GM10248 (cell line): ENCODE measurements around the gene CDHR1.

ENCODE experiments used
- CTCF ChIA-PET: fragments of 300-600 bp; sonication (Branson Sonifier 250); formaldehyde crosslinking; extraction: SDS; loops from one replicate; lab custom pipeline; 2021; ENCODE audit warnings: antibody characterized with exemption; lab: Yijun Ruan, JAX
- POLR2A ChIA-PET: fragments of 350-650 bp; sonication (Branson Sonifier 250); formaldehyde crosslinking; extraction: SDS; loops from one replicate; lab custom pipeline; 2020; ENCODE audit warnings: antibody characterized with exemption; lab: Yijun Ruan, JAX
- DNase-seq: peaks from one replicate; pipeline ENCODE4 v3.0.0; 2012; ENCODE audit errors: extremely low spot score
- CTCF ChIP-seq: IDR thresholded peaks from 2 replicates; pipeline ENCODE4 v1.5.1; 2012; ENCODE audit warnings: mild to moderate bottlenecking, low read depth; ENCODE audit errors: extremely low read depth, missing control alignments, control extremely low read depth

The CDHR1 gene

GRCh38 chr10:84156009-84156408 is 38.3 kb upstream of the CDHR1 start:
- no peak for TF ChIP-seq CTCF
- DNase-seq, result no peak
- POLR2A ChIA-PET, result no interaction called here
- CTCF ChIA-PET, result interaction anchor here (0.8 to 2.1 kb wide), 8 partner anchors 8 to 50 kb away, joined by 3 to 9 read pairs (median 5); no protein-coding TSS in a partner anchor

- DNase-seq, result no peak
- POLR2A ChIA-PET, result no interaction called here
- CTCF ChIA-PET, result interaction anchor here (1.1 to 2.1 kb wide), 5 partner anchors 8 to 46 kb away, joined by 3 to 9 read pairs (median 6); no protein-coding TSS in a partner anchor
- no peak for TF ChIP-seq CTCF
Observed at GRCh38 chr10:84156768-84157167, 37.6 kb upstream of the CDHR1 start.

- no peak for DNase-seq
- TF ChIP-seq CTCF, result no peak
- ChIA-PET POLR2A (no interaction called here), CTCF (interaction anchor here (1.1 to 4.8 kb wide), 2 partner anchors 10 to 56 kb away, joined by 4 to 40 read pairs; no protein-coding TSS in a partner anchor)
Observed at GRCh38 chr10:84158061-84158460, 36.3 kb upstream of the CDHR1 start.

GRCh38 chr10:84158550-84158949 is 35.8 kb upstream of the CDHR1 start:
- ChIA-PET CTCF (interaction anchor here (0.7 to 4.8 kb wide), 7 partner anchors 10 to 55 kb away, joined by 3 to 40 read pairs (median 6); no protein-coding TSS in a partner anchor), POLR2A (no interaction called here)
- no peak for TF ChIP-seq CTCF
- no peak for DNase-seq

GRCh38 chr10:84159076-84159685 is 35.2 kb upstream of the CDHR1 start:
- ChIA-PET POLR2A (no interaction called here), CTCF (interaction anchor here (0.7 to 4.8 kb wide), 9 partner anchors 10 to 56 kb away, joined by 3 to 40 read pairs (median 4); no protein-coding TSS in a partner anchor)
- no peak for TF ChIP-seq CTCF
- no peak for DNase-seq

- POLR2A ChIA-PET, result no interaction called here
- CTCF ChIA-PET, result interaction anchor here (1.1 to 4.8 kb wide), 7 partner anchors 8 to 54 kb away, joined by 3 to 40 read pairs (median 6); partner anchors contain the start of gene GHITM
- TF ChIP-seq CTCF, result peak; percentile 17
- DNase-seq, result no peak
Observed at GRCh38 chr10:84160663-84161362, 33.5 kb upstream of the CDHR1 start.
